GM12873 (cell line): ENCODE data around the gene PPP1R13B.

ENCODE experiments used
- TF ChIP-seq, protein P1 (sequence below): IDR thresholded peaks from 2 replicates; pipeline ENCODE4 v1.5.1; 2012; ENCODE audit warnings: low read depth, mild to moderate bottlenecking, moderate library complexity, low read length, control low read depth; ENCODE audit not compliant: insufficient read depth; ENCODE audit errors: missing control alignments

PPP1R13B gene

DNA sequence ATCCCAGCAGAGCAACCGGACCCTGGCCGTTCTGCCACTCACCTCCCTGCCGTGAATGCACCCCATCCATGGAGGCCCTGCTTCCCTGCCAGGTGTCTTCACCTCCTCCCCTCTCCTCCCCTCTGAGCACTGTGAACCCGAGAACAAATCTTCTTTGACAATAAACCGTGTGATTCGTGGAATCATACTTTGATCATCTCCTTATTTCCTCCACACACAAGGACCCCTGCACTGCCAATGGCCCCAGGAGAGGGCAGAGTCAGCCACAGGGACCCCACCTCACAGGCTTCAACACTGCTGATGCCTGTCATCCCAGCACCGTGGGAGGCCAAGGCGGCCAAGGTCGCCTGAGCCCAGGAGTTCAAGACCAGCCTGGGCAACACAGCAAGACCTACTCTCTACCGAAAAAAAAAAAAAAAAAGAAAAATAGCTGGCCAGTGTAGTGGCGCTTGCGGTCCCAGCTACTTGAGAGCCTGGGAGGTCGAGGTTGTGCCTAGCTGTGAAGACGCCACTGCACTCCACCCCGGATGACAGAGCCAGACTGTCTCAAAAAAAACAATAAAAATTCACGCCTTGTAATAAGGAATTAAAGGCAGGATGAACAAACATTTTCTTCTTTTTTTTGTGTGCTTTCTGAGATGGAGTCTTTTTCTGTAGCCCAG, 133.2 kb downstream of the PPP1R13B start:
- TF ChIP-seq, protein P1, sequence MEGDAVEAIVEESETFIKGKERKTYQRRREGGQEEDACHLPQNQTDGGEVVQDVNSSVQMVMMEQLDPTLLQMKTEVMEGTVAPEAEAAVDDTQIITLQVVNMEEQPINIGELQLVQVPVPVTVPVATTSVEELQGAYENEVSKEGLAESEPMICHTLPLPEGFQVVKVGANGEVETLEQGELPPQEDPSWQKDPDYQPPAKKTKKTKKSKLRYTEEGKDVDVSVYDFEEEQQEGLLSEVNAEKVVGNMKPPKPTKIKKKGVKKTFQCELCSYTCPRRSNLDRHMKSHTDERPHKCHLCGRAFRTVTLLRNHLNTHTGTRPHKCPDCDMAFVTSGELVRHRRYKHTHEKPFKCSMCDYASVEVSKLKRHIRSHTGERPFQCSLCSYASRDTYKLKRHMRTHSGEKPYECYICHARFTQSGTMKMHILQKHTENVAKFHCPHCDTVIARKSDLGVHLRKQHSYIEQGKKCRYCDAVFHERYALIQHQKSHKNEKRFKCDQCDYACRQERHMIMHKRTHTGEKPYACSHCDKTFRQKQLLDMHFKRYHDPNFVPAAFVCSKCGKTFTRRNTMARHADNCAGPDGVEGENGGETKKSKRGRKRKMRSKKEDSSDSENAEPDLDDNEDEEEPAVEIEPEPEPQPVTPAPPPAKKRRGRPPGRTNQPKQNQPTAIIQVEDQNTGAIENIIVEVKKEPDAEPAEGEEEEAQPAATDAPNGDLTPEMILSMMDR = no peak

DNA sequence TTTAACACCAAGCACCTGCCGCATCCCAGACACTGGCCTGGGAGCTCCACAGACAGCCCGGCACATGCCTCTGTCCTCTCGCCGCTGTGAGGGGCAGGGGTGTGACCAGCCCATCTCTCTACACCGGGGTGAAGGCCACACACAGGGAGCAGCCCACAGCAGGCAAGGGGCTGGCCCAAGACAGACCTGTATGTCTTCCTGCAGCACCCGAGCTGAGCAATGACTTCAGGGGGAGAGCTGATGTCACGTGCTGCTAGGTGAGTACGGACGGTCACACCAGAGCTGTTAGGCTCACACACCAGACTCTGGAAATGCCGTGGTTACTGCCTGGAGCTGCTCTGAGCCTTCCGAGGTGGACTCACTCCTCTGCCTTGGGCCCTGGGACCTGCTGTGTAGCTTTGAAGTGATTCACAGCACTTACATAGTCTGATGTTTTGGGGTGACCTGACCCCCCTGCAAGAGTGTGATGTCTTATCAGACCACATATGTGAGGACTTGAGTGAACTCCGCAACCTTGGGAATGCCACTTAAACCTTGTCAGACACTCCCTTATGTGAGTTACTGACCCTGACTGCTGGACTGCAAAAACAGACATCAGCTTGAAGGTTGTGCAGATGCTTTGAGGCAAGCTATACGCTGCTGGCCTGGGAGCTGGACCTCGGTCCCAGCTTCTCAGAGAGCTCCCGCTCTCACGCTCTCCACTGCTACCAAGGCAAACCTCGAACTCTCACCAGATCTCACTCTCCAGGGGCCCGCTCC, 133.9 kb downstream of the PPP1R13B start:
- TF ChIP-seq, protein P1 = no peak

DNA sequence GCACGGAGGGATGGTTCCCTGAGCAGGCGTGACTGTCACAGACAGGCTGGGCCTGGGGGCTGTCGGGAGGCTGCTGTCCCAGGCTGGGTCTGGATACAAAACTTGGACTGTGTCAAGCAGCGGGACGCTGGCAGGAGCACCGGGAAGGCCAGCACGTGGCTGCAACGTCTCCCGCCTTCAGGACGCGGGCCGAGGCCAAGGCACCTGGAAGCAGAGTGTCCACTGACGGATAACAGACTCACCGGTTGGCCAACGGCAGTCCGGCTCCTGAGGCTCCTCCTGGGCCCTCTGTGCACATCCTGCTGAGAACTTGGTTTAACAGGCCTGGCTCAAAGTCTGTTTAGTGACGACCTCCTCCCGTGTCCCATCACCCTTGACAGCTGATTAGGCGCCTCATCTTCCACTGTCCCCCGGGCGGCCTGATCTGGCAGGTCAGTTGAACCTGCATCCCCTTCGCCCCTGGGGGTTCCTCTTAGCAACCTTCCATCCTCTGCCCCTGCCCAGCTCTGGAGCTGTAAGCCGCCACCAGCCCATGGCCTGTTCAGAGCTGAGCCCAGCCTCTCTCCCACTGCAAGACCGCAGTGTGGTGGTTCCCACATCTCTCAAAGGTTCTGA, 134.6 kb downstream of the PPP1R13B start:
- TF ChIP-seq, protein P1 = no peak

DNA sequence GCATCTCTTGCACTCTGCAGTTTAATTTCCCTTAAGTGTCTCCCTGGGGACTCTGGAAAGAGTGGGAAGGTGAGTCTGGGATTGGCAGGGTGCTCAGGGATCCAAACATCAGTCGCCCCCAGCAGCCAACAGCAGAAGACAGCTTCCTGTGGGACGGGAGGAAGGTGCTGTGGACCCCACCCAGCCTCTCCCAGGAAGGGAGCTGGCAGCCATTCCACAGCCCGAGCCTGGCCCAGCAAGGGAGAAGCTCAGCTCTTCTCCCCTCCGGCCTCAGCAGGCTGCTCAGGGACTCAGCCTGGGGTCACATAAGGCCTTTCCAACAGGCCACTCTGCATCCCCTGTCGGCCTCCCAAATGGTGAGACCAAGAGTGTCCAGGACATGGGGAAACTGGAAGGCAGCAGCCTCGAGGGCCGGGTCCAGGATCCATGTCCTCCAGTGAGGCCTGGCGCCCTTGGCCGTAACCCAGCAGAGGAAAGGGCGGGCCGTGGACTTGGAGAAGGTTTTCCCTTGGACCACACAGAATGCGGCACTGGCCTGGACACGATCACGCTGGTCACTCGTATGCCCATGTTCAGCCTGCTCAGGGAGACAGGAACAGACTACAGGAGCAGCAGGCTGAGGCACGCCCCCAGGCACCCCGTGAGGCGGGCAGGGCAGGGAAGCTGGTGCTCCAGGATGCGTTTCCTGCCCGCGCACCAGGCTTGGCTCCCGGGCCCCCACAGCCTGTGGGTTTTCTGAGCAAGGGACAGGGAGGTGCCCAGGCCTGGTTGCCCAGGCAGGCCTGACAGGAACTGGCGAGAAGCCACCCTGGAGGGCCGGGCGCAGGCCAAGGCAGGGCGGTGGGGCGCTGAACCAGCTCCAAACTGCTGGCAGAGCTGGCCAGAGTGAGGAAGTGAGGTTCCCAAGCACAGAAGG, 135.6 kb downstream of the PPP1R13B start:
- TF ChIP-seq, protein P1 = no peak

DNA sequence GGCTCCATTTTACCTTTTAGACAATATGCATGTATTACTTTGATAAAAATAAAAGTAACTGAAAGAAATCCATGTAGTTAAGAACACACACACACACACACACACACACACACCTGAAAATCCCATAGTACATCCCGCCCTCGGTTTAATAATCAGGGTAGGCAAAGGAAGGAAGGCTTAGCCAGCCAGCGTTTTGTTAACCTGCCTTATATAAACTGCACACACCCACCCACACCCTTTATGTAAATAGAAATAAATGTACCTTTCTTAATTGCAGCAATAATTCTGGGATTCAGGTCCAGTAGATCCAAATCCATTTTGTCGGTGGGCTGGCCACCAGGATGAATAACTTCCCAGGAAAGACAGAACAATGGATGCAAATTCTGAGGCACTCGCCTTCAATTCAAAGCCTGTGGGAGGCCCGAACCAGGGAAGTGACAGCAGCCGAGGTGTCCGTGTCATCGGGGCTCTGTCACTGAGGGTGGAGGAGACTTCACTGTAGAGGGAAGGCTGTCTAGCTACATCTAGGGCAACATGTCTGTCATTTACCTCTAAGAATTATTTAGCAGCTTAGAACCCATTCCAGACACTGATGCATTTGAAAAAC, 136.5 kb downstream of the PPP1R13B start:
- TF ChIP-seq, protein P1 = no peak

DNA sequence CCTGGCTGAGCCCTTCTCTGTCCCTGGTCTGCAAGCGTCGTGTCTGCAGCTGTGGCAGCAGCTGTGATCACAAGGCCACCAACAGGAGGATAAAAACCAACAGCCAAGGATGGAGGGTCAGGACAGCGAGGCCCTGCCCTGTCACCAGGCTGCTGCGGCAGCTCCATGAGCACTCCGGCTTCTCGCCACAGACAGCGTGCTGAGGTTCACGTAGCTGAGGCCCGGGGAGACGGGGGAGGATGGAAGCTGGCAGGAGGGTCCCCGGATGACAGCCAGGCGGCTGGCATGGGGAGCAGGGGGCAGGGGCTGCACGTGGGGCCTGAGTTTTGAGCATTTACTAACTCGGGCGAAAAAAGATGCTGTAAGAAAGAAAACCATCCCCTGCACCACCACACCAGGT, 137.6 kb downstream of the PPP1R13B start:
- TF ChIP-seq, protein P1 = no peak
